Calu3 (cell line): ENCODE results near the gene NRCAM. TPM values are rescaled to one million over a fixed set of nuclear protein-coding genes. Genes with fewer than 3 reads are reported as not detected.

Experiments
- BruUV-seq: library from RNA; stranded (reverse); fragments of 400-500 nt; replicated peaks from 2 replicates; lab custom pipeline; 2021; lab: Mats Ljungman, UMichigan
- CTCF ChIA-PET: fragments of 300-600 bp; sonication (Branson Sonifier 250); formaldehyde crosslinking; loops from one replicate; lab custom pipeline; 2022; ENCODE audit warnings: antibody characterized with exemption; lab: Charles Lee
- DNase-seq: peaks from one replicate; pipeline ENCODE4 v3.0.0; 2022
- H3K27ac Mint-ChIP-seq: one replicate; pipeline ENCODE4 v1.8.0; 2022; ENCODE audit warnings: mixed read lengths; ENCODE audit not compliant: unreplicated experiment
- H3K27me3 Mint-ChIP-seq: one replicate; pipeline ENCODE4 v1.8.0; 2022; ENCODE audit warnings: mixed read lengths; ENCODE audit not compliant: unreplicated experiment
- H3K36me3 Mint-ChIP-seq: one replicate; pipeline ENCODE4 v1.8.0; 2022; ENCODE audit warnings: mild to moderate bottlenecking, moderate library complexity, mixed read lengths; ENCODE audit not compliant: insufficient read depth, unreplicated experiment
- H3K4me1 Mint-ChIP-seq: one replicate; pipeline ENCODE4 v1.8.0; 2022; ENCODE audit warnings: mild to moderate bottlenecking, low read depth, mixed read lengths; ENCODE audit not compliant: unreplicated experiment
- H3K4me3 Mint-ChIP-seq: one replicate; pipeline ENCODE4 v1.8.0; 2022; ENCODE audit warnings: mild to moderate bottlenecking, low read depth, moderate library complexity, mixed read lengths; ENCODE audit not compliant: unreplicated experiment
- H3K9me3 Mint-ChIP-seq: one replicate; pipeline ENCODE4 v1.8.0; 2022; ENCODE audit warnings: low read depth, mixed read lengths; ENCODE audit not compliant: unreplicated experiment
- CTCF ChIP-seq: fragments of 200-600 bp; IDR thresholded peaks from one replicate; pipeline ENCODE4 v1.8.0; 2022; ENCODE audit warnings: antibody characterized with exemption; ENCODE audit not compliant: unreplicated experiment
- intact Hi-C: fragments of 100-400 bp; cut with micrococcal nuclease; formaldehyde crosslinking; loops from one replicate; pipeline ENCODE4 v1.10.0; 2022; ENCODE audit not compliant: unreplicated experiment
- total RNA-seq: library from RNA; stranded (reverse); gene quantifications from 2 replicates; pipeline ENCODE4 v1.2.3, GENCODE V29; 2022

Gene NRCAM
- total RNA-seq, 1 experiment from 2014 or later = 15.0 TPM

- Mint-ChIP-seq H3K27ac (no peak overlapping the region), H3K4me1 (peaks cover 9% of the 10 kb centered on the region), H3K4me3 (no peak overlapping the region), H3K9me3 (no peaks in the 10 kb centered on the region), H3K36me3 (no peaks in the 10 kb centered on the region), H3K27me3 (no peaks in the 10 kb centered on the region)
- BruUV-seq = no TSS peak
- no peak for TF ChIP-seq CTCF
- intact Hi-C loops = loop anchor here (5.0 kb wide), 1 partner anchor 195 kb away; no protein-coding TSS in a partner anchor
- DNase-seq = no peak
- CTCF ChIA-PET = no interaction called here
These were observed 309.1 kb downstream of the NRCAM start for GRCh38 chr7:108147031-108147563.

- Mint-ChIP-seq H3K9me3 (no peaks in the 10 kb centered on the region), H3K36me3 (no peaks in the 10 kb centered on the region), H3K4me1 (peaks cover 9% of the 10 kb centered on the region), H3K4me3 (no peak overlapping the region), H3K27me3 (no peaks in the 10 kb centered on the region), H3K27ac (no peak overlapping the region)
- CTCF ChIA-PET = interaction anchor here (0.6 to 1.1 kb wide), 5 partner anchors 12 to 351 kb away, joined by 3 to 5 read pairs (median 4); no protein-coding TSS in a partner anchor
- BruUV-seq = no TSS peak
- TF ChIP-seq CTCF = peak; percentile 75
- DNase-seq = peak; percentile 66
- intact Hi-C loops = loop anchor here (1.0 to 5.0 kb wide), 2 partner anchors 32 to 194 kb away; no protein-coding TSS in a partner anchor
These were observed 310.0 kb downstream of the NRCAM start for GRCh38 chr7:108146070-108146842.

GRCh38 chr7:108145401-108145800 lies 310.8 kb downstream of the NRCAM start:
- BruUV-seq = no TSS peak
- no peak overlapping the region for H3K4me3 Mint-ChIP-seq
- CTCF ChIA-PET = interaction anchor here (0.6 to 1.1 kb wide), 6 partner anchors 13 to 439 kb away, joined by 3 to 10 read pairs (median 5); no protein-coding TSS in a partner anchor

More at GRCh38 chr7:108145401-108145800, 310.8 kb downstream of the NRCAM start:
- intact Hi-C loops = loop anchor here (5.0 kb wide), 1 partner anchor 193 kb away; no protein-coding TSS in a partner anchor
- TF ChIP-seq CTCF = no peak
- Mint-ChIP-seq H3K27ac (no peak overlapping the region), H3K27me3 (no peaks in the 10 kb centered on the region), H3K36me3 (no peaks in the 10 kb centered on the region), H3K4me1 (peaks cover 9% of the 10 kb centered on the region), H3K9me3 (no peaks in the 10 kb centered on the region)
- DNase-seq = no peak
